IMR-90 (cell line): ENCODE measurements around the gene EPN2. TPM values are rescaled to one million over a fixed set of nuclear protein-coding genes. Genes with fewer than 3 reads are reported as not detected.

Source experiments
- ATAC-seq: fragments of 200-7000 bp; cut with Tn5 transposase; 2 replicates; pipeline ENCODE4 v1.9.1; 2020; ENCODE audit warnings: low read depth, mild to moderate bottlenecking, moderate library complexity
- BruUV-seq: library from RNA; stranded (reverse); fragments of 400-500 nt; replicated peaks from 2 replicates; lab custom pipeline; 2021; lab: Mats Ljungman, UMichigan
- CTCF ChIA-PET: fragments of 300-600 bp; formaldehyde crosslinking; extraction: SDS; loops from one replicate; lab custom pipeline; 2021; ENCODE audit warnings: antibody characterized with exemption; lab: Yijun Ruan, JAX
- POLR2A ChIA-PET: fragments of 300-600 bp; sonication (Branson Sonifier 250); formaldehyde crosslinking; loops from one replicate; lab custom pipeline; 2022; ENCODE audit warnings: antibody characterized with exemption; ENCODE audit not compliant: unreplicated experiment; lab: Charles Lee
- DNase-seq: peaks from one replicate; pipeline ENCODE4 v3.0.0; 2013
- H2AFZ ChIP-seq: replicated peaks from 2 replicates; pipeline ENCODE3; 2013; ENCODE audit warnings: low read length, mild to moderate bottlenecking; ENCODE audit not compliant: poor library complexity
- H2AK5ac ChIP-seq: 2 replicates; pipeline ENCODE4 v1.6.1; 2013; ENCODE audit warnings: low read depth, low read length, inconsistent platforms
- H2AK9ac ChIP-seq: replicated peaks from 2 replicates; pipeline ENCODE3; 2013; ENCODE audit warnings: mild to moderate bottlenecking, low read depth, low read length, moderate library complexity; ENCODE audit not compliant: poor library complexity
- H2BK120ac ChIP-seq: 2 replicates; pipeline ENCODE4 v1.6.1; 2013; ENCODE audit warnings: low read depth, low read length, inconsistent platforms
- H2BK15ac ChIP-seq: 3 replicates; pipeline ENCODE4 v1.6.1; 2013; ENCODE audit warnings: low read depth, low read length, inconsistent platforms
- H2BK20ac ChIP-seq: 2 replicates; pipeline ENCODE4 v1.6.1; 2013; ENCODE audit warnings: low read depth, mild to moderate bottlenecking, inconsistent platforms, low read length, moderate library complexity
- H2BK5ac ChIP-seq: 2 replicates; pipeline ENCODE4 v1.6.1; 2013; ENCODE audit warnings: mild to moderate bottlenecking, low read depth, low read length, inconsistent platforms; ENCODE audit not compliant: poor library complexity, severe bottlenecking
- H3K14ac ChIP-seq: replicated peaks from 2 replicates; pipeline ENCODE4 v1.6.1; 2013; ENCODE audit warnings: low read depth, low read length, inconsistent platforms
- H3K18ac ChIP-seq: 2 replicates; pipeline ENCODE4 v1.6.1; 2013; ENCODE audit warnings: low read depth, low read length, control low read depth
- H3K23ac ChIP-seq: 2 replicates; pipeline ENCODE4 v1.6.1; 2013; ENCODE audit warnings: low read depth, low read length, inconsistent platforms
- H3K27ac ChIP-seq: 2 replicates; pipeline ENCODE4 v1.5.1; 2013; ENCODE audit warnings: mild to moderate bottlenecking, control low read depth, low read length; ENCODE audit not compliant: insufficient read depth
- H3K27me3 ChIP-seq: 2 replicates; pipeline ENCODE4 v1.6.1; 2013; ENCODE audit warnings: low read length; ENCODE audit not compliant: control insufficient read depth, insufficient read depth
- H3K36me3 ChIP-seq: 2 replicates; pipeline ENCODE4 v1.6.1; 2013; ENCODE audit warnings: low read length, mixed read lengths; ENCODE audit not compliant: control insufficient read depth, insufficient read depth
- H3K4ac ChIP-seq: 2 replicates; pipeline ENCODE4 v1.6.1; 2013; ENCODE audit warnings: low read depth, low read length, inconsistent platforms
- H3K4me1 ChIP-seq: 2 replicates; pipeline ENCODE4 v1.6.1; 2013; ENCODE audit warnings: low read length, mixed read lengths; ENCODE audit not compliant: control insufficient read depth, insufficient read depth
- H3K4me2 ChIP-seq: 2 replicates; pipeline ENCODE4 v1.6.1; 2013; ENCODE audit warnings: low read depth, mild to moderate bottlenecking, control low read depth, low read length, moderate library complexity
- H3K4me3 ChIP-seq: 2 replicates; pipeline ENCODE4 v1.5.1; 2013; ENCODE audit warnings: low read depth, mild to moderate bottlenecking, control low read depth, low read length, moderate library complexity; ENCODE audit not compliant: insufficient read depth
- H3K56ac ChIP-seq: 2 replicates; pipeline ENCODE4 v1.6.1; 2013; ENCODE audit warnings: low read length, inconsistent platforms; ENCODE audit not compliant: insufficient read depth; ENCODE audit errors: extremely low read depth
- H3K79me1 ChIP-seq, 2 experiments: 2 replicates each; pipeline ENCODE4 v1.6.1; 2013; ENCODE audit warnings: low read length in 2 of 2, inconsistent platforms in 1 of 2, low read depth in 1 of 2
- H3K9ac ChIP-seq: 2 replicates; pipeline ENCODE4 v1.6.1; 2013; ENCODE audit warnings: low read depth, low read length, control low read depth
- H3K9me1 ChIP-seq: 2 replicates; pipeline ENCODE4 v1.6.1; 2013; ENCODE audit warnings: low read length, inconsistent platforms; ENCODE audit not compliant: insufficient read depth
- H3K9me3 ChIP-seq: 2 replicates; pipeline ENCODE4 v1.6.1; 2013; ENCODE audit warnings: low read length; ENCODE audit not compliant: control insufficient read depth, insufficient read depth
- H4K20me1 ChIP-seq: 2 replicates; pipeline ENCODE4 v1.6.1; 2013; ENCODE audit warnings: low read length, inconsistent platforms; ENCODE audit not compliant: insufficient read depth
- H4K5ac ChIP-seq: 2 replicates; pipeline ENCODE4 v1.6.1; 2013; ENCODE audit warnings: mild to moderate bottlenecking, low read depth, low read length, control low read depth
- H4K8ac ChIP-seq, 2 experiments: 2 replicates each; pipeline ENCODE4 v1.6.1; 2013; ENCODE audit warnings: low read depth in 2 of 2, low read length in 2 of 2, control low read depth in 1 of 2, inconsistent platforms in 1 of 2
- H4K91ac ChIP-seq: 2 replicates; pipeline ENCODE4 v1.6.1; 2013; ENCODE audit warnings: low read depth, low read length, inconsistent platforms; ENCODE audit not compliant: insufficient read depth
- BHLHE40 ChIP-seq: fragments of 150-350 bp; IDR thresholded peaks from 2 replicates; pipeline ENCODE4 v1.6.1; 2016; ENCODE audit warnings: mild to moderate bottlenecking, low read depth, low read length
- CEBPB ChIP-seq: IDR thresholded peaks from 2 replicates; pipeline ENCODE4 v1.6.1; 2012; ENCODE audit warnings: low read depth, low read length, improper control_type of control experiment
- CHD1 ChIP-seq: IDR thresholded peaks from 2 replicates; pipeline ENCODE4 v1.6.1; 2012; ENCODE audit warnings: low read depth, low read length, improper control_type of control experiment
- ELK1 ChIP-seq: fragments of 150-350 bp; IDR thresholded peaks from 2 replicates; pipeline ENCODE4 v1.6.1; 2016; ENCODE audit warnings: low read depth, mild to moderate bottlenecking, low read length, moderate library complexity, borderline replicate concordance
- FOS ChIP-seq: fragments of 150-350 bp; IDR thresholded peaks from 2 replicates; pipeline ENCODE4 v1.6.1; 2016; ENCODE audit warnings: low read depth, low read length
- MAFK ChIP-seq: IDR thresholded peaks from 2 replicates; pipeline ENCODE4 v1.6.1; 2012; ENCODE audit warnings: low read depth, low read length, improper control_type of control experiment
- MAZ ChIP-seq: IDR thresholded peaks from 2 replicates; pipeline ENCODE4 v1.6.1; 2012; ENCODE audit warnings: low read depth, mild to moderate bottlenecking, low read length, improper control_type of control experiment, moderate library complexity, borderline replicate concordance
- MXI1 ChIP-seq: IDR thresholded peaks from 2 replicates; pipeline ENCODE4 v1.6.1; 2012; ENCODE audit warnings: low read depth, mild to moderate bottlenecking, low read length, moderate library complexity, borderline replicate concordance
- NFE2L2 ChIP-seq: fragments of 150-350 bp; IDR thresholded peaks from 2 replicates; pipeline ENCODE4 v1.6.1; 2016; ENCODE audit warnings: low read depth, mild to moderate bottlenecking, low read length
- POLR2A ChIP-seq: IDR thresholded peaks from 2 replicates; pipeline ENCODE4 v1.6.1; 2012; ENCODE audit warnings: mild to moderate bottlenecking, low read depth, low read length
- RAD21 ChIP-seq: IDR thresholded peaks from 2 replicates; pipeline ENCODE4 v1.6.1; 2012; ENCODE audit warnings: low read length, improper control_type of control experiment
- RCOR1 ChIP-seq: IDR thresholded peaks from 2 replicates; pipeline ENCODE4 v1.6.1; 2012; ENCODE audit warnings: mild to moderate bottlenecking, low read length, improper control_type of control experiment; ENCODE audit not compliant: insufficient replicate concordance
- RFX5 ChIP-seq: IDR thresholded peaks from 2 replicates; pipeline ENCODE4 v1.8.0; 2012; ENCODE audit warnings: low read depth, mild to moderate bottlenecking, low read length, moderate library complexity
- SMC3 ChIP-seq: fragments of 150-350 bp; IDR thresholded peaks from 2 replicates; pipeline ENCODE4 v1.6.1; 2016; ENCODE audit warnings: low read depth, mild to moderate bottlenecking, antibody characterized with exemption, low read length, moderate library complexity
- USF2 ChIP-seq: fragments of 150-350 bp; IDR thresholded peaks from 2 replicates; pipeline ENCODE4 v1.6.1; 2017; ENCODE audit warnings: mild to moderate bottlenecking, antibody characterized with exemption, low read length, low read depth
- WGBS, 2 experiments: methylation state at CpG; one replicate each; pipeline versions ENCODE4 v1.1.5 to v1.1.7; 2013; ENCODE audit warnings: missing lambda C conversion rate in 2 of 2; ENCODE audit not compliant: insufficient read length in 1 of 2; ENCODE audit errors: extremely low coverage in 2 of 2; 5-methylcytosine and 5-hydroxymethylcytosine counted together
- dilution Hi-C: fragments of 300-500 bp; cut with HindIII; formaldehyde crosslinking; loops from one replicate; pipeline ENCODE4 v1.14.3; 2018; ENCODE audit warnings: low sequenced_read_pairs; ENCODE audit not compliant: unreplicated experiment
- in situ Hi-C: fragments of 300-500 bp; cut with MboI; formaldehyde crosslinking; loops from 3 replicates; pipeline ENCODE4 v1.14.3; 2019; ENCODE audit warnings: low sequenced_read_pairs, inconsistent platforms, mixed read lengths
- intact Hi-C: fragments of 100-400 bp; cut with micrococcal nuclease; formaldehyde crosslinking; loops from 2 replicates; pipeline ENCODE4 v1.10.0; 2022
- polyA plus RNA-seq, 3 experiments: library from polyadenylated mRNA; depleted of rRNA; stranded (reverse); fragments of >200 nt; gene quantifications; 2 replicates each; pipeline ENCODE4 v1.2.3, GENCODE V29; 2012; ENCODE audit warnings: low replicate concordance in 1 of 3
- total RNA-seq: library from RNA; depleted of rRNA; stranded (reverse); fragments of >200 nt; gene quantifications from 2 replicates; pipeline ENCODE4 v1.2.3, GENCODE V29; 2012
- TF ChIP-seq, protein P1 (sequence below): conservative IDR thresholded peaks from 2 replicates; pipeline ENCODE4 v1.5.1; 2012; ENCODE audit warnings: mild to moderate bottlenecking, low read depth, low read length, improper control_type of control experiment

The EPN2 gene
- total and polyA plus RNA-seq, 2 of the 4 experiments (the other 2 are of a cell fraction) = 14.9 to 25.3 TPM

GRCh38 chr17:19312406-19312805 is 75.2 kb downstream of the EPN2 start:
- no TSS peak for BruUV-seq
- peak overlapping the region; percentile 2; the same call in 1 of the 2 replicates for H3K4ac ChIP-seq
- ChIA-PET CTCF (no interaction called here), POLR2A (no interaction called here)
- H4K20me1 ChIP-seq = 0 out of 2 replicates have a peak, but pooled peaks cover 8% of the 10 kb centered on the region
- H4K8ac ChIP-seq = no peak overlapping the region
- H3K9me3 ChIP-seq = no peaks in the 10 kb centered on the region
- ATAC-seq (no peak), DNase-seq (no peak)
- 96% methylated on average over 4 of the region's 7 CpGs; no CpG with 5 or more reads in 1 of the 2 experiments for WGBS, 2 experiments
- no peak overlapping the region for H2AFZ ChIP-seq
- H3K79me1 ChIP-seq = peaks cover 13 to 59% of the 10 kb centered on the region in 2 experiments
- no peak overlapping the region for H4K5ac ChIP-seq
- H3K27me3 ChIP-seq = no peaks in the 10 kb centered on the region
- no peak overlapping the region for H3K56ac ChIP-seq
- in situ Hi-C loops (no loop called here), dilution Hi-C loops (no loop called here), intact Hi-C loops (no loop called here)
- 0 out of 2 replicates have a peak overlapping the region, but pooled peaks have one; percentile 55 for H2AK5ac ChIP-seq
- H3K9ac ChIP-seq = no peak overlapping the region
- peaks cover 33% of the 10 kb centered on the region for H3K36me3 ChIP-seq
- H3K4me1 ChIP-seq = peaks cover 7% of the 10 kb centered on the region
- no peak for TF ChIP-seq RFX5
- no peak for TF ChIP-seq MAFK
- TF ChIP-seq POLR2A = no peak
- no peak for TF ChIP-seq SMC3
- no peak for TF ChIP-seq RCOR1
- no peak for TF ChIP-seq BHLHE40
- no peak for TF ChIP-seq FOS
- no peak for TF ChIP-seq MAZ
- no peak for TF ChIP-seq MXI1
- TF ChIP-seq ELK1 = no peak
- TF ChIP-seq, protein P1, sequence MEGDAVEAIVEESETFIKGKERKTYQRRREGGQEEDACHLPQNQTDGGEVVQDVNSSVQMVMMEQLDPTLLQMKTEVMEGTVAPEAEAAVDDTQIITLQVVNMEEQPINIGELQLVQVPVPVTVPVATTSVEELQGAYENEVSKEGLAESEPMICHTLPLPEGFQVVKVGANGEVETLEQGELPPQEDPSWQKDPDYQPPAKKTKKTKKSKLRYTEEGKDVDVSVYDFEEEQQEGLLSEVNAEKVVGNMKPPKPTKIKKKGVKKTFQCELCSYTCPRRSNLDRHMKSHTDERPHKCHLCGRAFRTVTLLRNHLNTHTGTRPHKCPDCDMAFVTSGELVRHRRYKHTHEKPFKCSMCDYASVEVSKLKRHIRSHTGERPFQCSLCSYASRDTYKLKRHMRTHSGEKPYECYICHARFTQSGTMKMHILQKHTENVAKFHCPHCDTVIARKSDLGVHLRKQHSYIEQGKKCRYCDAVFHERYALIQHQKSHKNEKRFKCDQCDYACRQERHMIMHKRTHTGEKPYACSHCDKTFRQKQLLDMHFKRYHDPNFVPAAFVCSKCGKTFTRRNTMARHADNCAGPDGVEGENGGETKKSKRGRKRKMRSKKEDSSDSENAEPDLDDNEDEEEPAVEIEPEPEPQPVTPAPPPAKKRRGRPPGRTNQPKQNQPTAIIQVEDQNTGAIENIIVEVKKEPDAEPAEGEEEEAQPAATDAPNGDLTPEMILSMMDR = no peak
- no peak for TF ChIP-seq RAD21
- no peak for TF ChIP-seq NFE2L2
- TF ChIP-seq CHD1 = no peak
- TF ChIP-seq CEBPB = no peak
- TF ChIP-seq USF2 = no peak
- no peak overlapping the region for H4K91ac ChIP-seq
- peaks cover 18% of the 10 kb centered on the region for H3K9me1 ChIP-seq
- no peak overlapping the region for H3K4me2 ChIP-seq
- no peak overlapping the region for H2BK120ac ChIP-seq
- H2AK9ac ChIP-seq = peak overlapping the region; percentile 67
- H3K23ac ChIP-seq = no peak overlapping the region
- H3K27ac ChIP-seq = no peak overlapping the region
- H2BK5ac ChIP-seq = peak overlapping the region; percentile 20
- no peak overlapping the region for H2BK15ac ChIP-seq
- H3K14ac ChIP-seq = no peak overlapping the region
- H2BK20ac ChIP-seq = no peak overlapping the region
- no peak overlapping the region for H3K4me3 ChIP-seq
- H3K18ac ChIP-seq = no peak overlapping the region
